GM12878 (cell line): ENCODE results near the gene LCE3E. TPM values are rescaled to one million over a fixed set of nuclear protein-coding genes. Genes with fewer than 3 reads are reported as not detected.

ENCODE experiments used
- ATAC-seq: fragments of 200-7000 bp; cut with Tn5 transposase; 3 replicates; pipeline ENCODE4 v1.9.1; 2020; ENCODE audit warnings: mild to moderate bottlenecking, moderate library complexity
- Bru-seq: library from RNA; stranded (reverse); fragments of 400-500 nt; gene quantifications from one replicate; lab custom pipeline; 2021; lab: Mats Ljungman, UMichigan
- BruChase-seq, 2 experiments: library from RNA; stranded (reverse); fragments of 400-500 nt; gene quantifications; one replicate each; lab custom pipeline; 2021; lab: Mats Ljungman, UMichigan
- BruUV-seq: library from RNA; stranded (reverse); fragments of 400-500 nt; replicated peaks from 2 replicates; lab custom pipeline; 2021; lab: Mats Ljungman, UMichigan
- CTCF ChIA-PET: fragments of 300-600 bp; sonication (Branson Sonifier 250); formaldehyde crosslinking; extraction: SDS; loops from one replicate; lab custom pipeline; 2021; ENCODE audit warnings: inconsistent platforms; lab: Yijun Ruan, JAX
- POLR2A ChIA-PET: fragments of 350-600 bp; formaldehyde crosslinking; extraction: SDS; loops from one replicate; lab custom pipeline; 2021; ENCODE audit warnings: inconsistent platforms; lab: Charles Lee
- RAD21 ChIA-PET: fragments of 300-600 bp; sonication (Branson Sonifier 250); formaldehyde crosslinking; loops from one replicate; lab custom pipeline; 2023; ENCODE audit warnings: antibody characterized with exemption; ENCODE audit not compliant: unreplicated experiment; lab: Charles Lee
- SMC1A ChIA-PET: fragments of 300-600 bp; sonication (Branson Sonifier 250); formaldehyde crosslinking; loops from one replicate; lab custom pipeline; 2023; ENCODE audit not compliant: unreplicated experiment, uncharacterized antibody; lab: Charles Lee
- DNase-seq: peaks from one replicate; pipeline ENCODE4 v3.0.0-alpha.2; 2011; ENCODE audit warnings: low read depth, low spot score
- FAIRE-seq: peaks from 3 replicates; lab custom pipeline; 2011; peaks lifted over from hg19 to GRCh38; lab: Jason Lieb, UNC
- H2AFZ ChIP-seq: 2 replicates; pipeline ENCODE4 v1.6.0; 2011; ENCODE audit warnings: low read depth, low read length, control low read depth; ENCODE audit not compliant: control insufficient read depth
- H3K27ac ChIP-seq: 2 replicates; pipeline ENCODE4 v1.5.1; 2011; ENCODE audit warnings: control low read depth; ENCODE audit not compliant: control insufficient read depth, insufficient read depth
- H3K27me3 ChIP-seq, 2 experiments: replicated peaks in 1 of 2; 2 replicates each; pipeline versions ENCODE4 v1.6.0 to v1.6.1; 2011; ENCODE audit warnings: low read length in 1 of 2; ENCODE audit not compliant: control insufficient read depth in 2 of 2, insufficient read depth in 2 of 2
- H3K36me3 ChIP-seq, 2 experiments: 2 replicates each; pipeline ENCODE4 v1.5.1; 2011; ENCODE audit warnings: low read length in 1 of 2; ENCODE audit not compliant: control insufficient read depth in 2 of 2, insufficient read depth in 2 of 2
- H3K4me1 ChIP-seq: 2 replicates; pipeline ENCODE4 v1.6.1; 2011; ENCODE audit warnings: mild to moderate bottlenecking, low read length, moderate library complexity, mixed read lengths; ENCODE audit not compliant: control insufficient read depth, insufficient read depth
- H3K4me2 ChIP-seq: 2 replicates; pipeline ENCODE4 v1.6.0; 2011; ENCODE audit warnings: control low read depth; ENCODE audit not compliant: control insufficient read depth, insufficient read depth
- H3K4me3 ChIP-seq: fragments of 200-600 bp; sonication (generic); 2 replicates; pipeline ENCODE4 v1.5.1; 2016
- H3K79me2 ChIP-seq: 2 replicates; pipeline ENCODE4 v1.6.0; 2011; ENCODE audit warnings: low read length; ENCODE audit not compliant: control insufficient read depth, insufficient read depth
- H3K9ac ChIP-seq: 2 replicates; pipeline ENCODE4 v1.8.0; 2011; ENCODE audit warnings: low read length, control low read depth, mixed read lengths; ENCODE audit not compliant: control insufficient read depth, insufficient read depth
- H3K9me3 ChIP-seq: replicated peaks from 3 replicates; pipeline ENCODE4 v1.5.1; 2011; ENCODE audit warnings: mild to moderate bottlenecking, low read length; ENCODE audit not compliant: control insufficient read depth, insufficient read depth
- H4K20me1 ChIP-seq: 2 replicates; pipeline ENCODE4 v1.6.0; 2011; ENCODE audit not compliant: control insufficient read depth, insufficient read depth
- PAX5 ChIP-seq: IDR thresholded peaks from 2 replicates; pipeline ENCODE4 v1.6.1; 2011; ENCODE audit warnings: low read depth, low read length, borderline replicate concordance
- RCOR1 ChIP-seq: conservative IDR thresholded peaks from 2 replicates; pipeline ENCODE4 v1.6.1; 2012; ENCODE audit warnings: low read depth, low read length, improper control_type of control experiment
- USF2 ChIP-seq: IDR thresholded peaks from 2 replicates; pipeline ENCODE4 v1.6.1; 2011; ENCODE audit warnings: low read depth, low read length, improper control_type of control experiment, borderline replicate concordance
- YBX1 ChIP-seq: fragments of 450-650 bp; IDR thresholded peaks from 2 replicates; pipeline ENCODE4 v1.6.1; 2016; ENCODE audit warnings: antibody characterized with exemption
- WGBS: methylation state at CpG from one replicate; pipeline ENCODE4 v1.1.6; 2016; ENCODE audit warnings: low lambda C conversion rate; ENCODE audit not compliant: insufficient replicate concordance, insufficient coverage; ENCODE audit errors: missing lambda C conversion rate; 5-methylcytosine and 5-hydroxymethylcytosine counted together
- in situ Hi-C: fragments of 300-500 bp; cut with MboI; formaldehyde crosslinking; loops from 9 replicates; pipeline ENCODE4 v1.14.3; 2018; ENCODE audit warnings: mixed read lengths
- intact Hi-C: fragments of 100-400 bp; cut with micrococcal nuclease; formaldehyde crosslinking; loops from one replicate; pipeline ENCODE4 v1.14.2; 2022; ENCODE audit not compliant: unreplicated experiment
- long read RNA-seq, 2 experiments: library from polyadenylated mRNA; unstranded; transcript quantifications; one replicate each; pipeline ENCODE4 v2.0.0, GENCODE V29; 2019 to 2020
- polyA minus RNA-seq, 3 experiments: library from RNA; depleted of rRNA, polyadenylated mRNA; stranded (reverse); fragments of >200 nt; gene quantifications; 2 replicates each; pipeline ENCODE4 v1.2.3, GENCODE V29; 2011
- polyA plus RNA-seq, 11 experiments: library from polyadenylated mRNA; depleted of rRNA in 4 of 11; unstranded in 6 of 11; stranded (reverse) in 5 of 11; fragments of >200 nt; fragmentation: Nextera tagmentation in 4 of 11; fragmentation: Illumina TruSeq in 1 of 11; extraction: Ambion mirVana in 4 of 11; extraction: Trizol in 1 of 11; gene quantifications; 1 replicate in 1 of 11; 2 replicates in 10 of 11; pipeline versions ENCODE4 v1.2.1 to v1.2.3, GENCODE V29; 2011 to 2016; ENCODE audit warnings: inconsistent platforms in 2 of 11, missing spikeins in 2 of 11, low read depth in 1 of 11
- total RNA-seq, 4 experiments: library from RNA; depleted of rRNA in 3 of 4; stranded (reverse); fragments of >200 nt in 3 of 4; fragmentation: Illumina TruSeq in 1 of 4; extraction: Trizol in 1 of 4; gene quantifications; 2 replicates each; pipeline versions ENCODE4 v1.2.1 to v1.2.3, GENCODE V29; 2013 to 2021
- TF ChIP-seq, protein P1 (sequence below): fragments of 450-650 bp; IDR thresholded peaks from 2 replicates; pipeline ENCODE4 v1.6.1; 2014; ENCODE audit warnings: mild to moderate bottlenecking
- TF ChIP-seq, protein P2 (sequence below), 3 experiments: IDR thresholded peaks in 2 of 3; conservative IDR thresholded peaks in 1 of 3; 2 replicates each; pipeline ENCODE4 v1.5.1; 2011; ENCODE audit warnings: low read depth in 3 of 3, low read length in 3 of 3, mild to moderate bottlenecking in 3 of 3, control low read depth in 2 of 3, moderate library complexity in 2 of 3, inconsistent platforms in 1 of 3, mixed read lengths in 1 of 3; ENCODE audit not compliant: control insufficient read depth in 2 of 3, insufficient read depth in 1 of 3; ENCODE audit errors: extremely low read depth in 1 of 3

LCE3E gene, protein sequence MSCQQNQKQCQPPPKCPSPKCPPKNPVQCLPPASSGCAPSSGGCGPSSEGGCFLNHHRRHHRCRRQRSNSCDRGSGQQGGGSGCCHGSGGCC
- total RNA-seq (2013; cell fraction: nucleolus; rRNA removed), result not detected in 2 replicates
- total RNA-seq (2014; rRNA removed), result not detected in 2 replicates
- total RNA-seq (2014; rRNA removed; fragmentation: Illumina TruSeq; extraction: Trizol), result not detected in 2 replicates
- total RNA-seq (2021), result not detected in 2 replicates
- not detected for polyA plus RNA-seq (2011; ENCODE audit: low read depth)
- not detected in 2 replicates for polyA plus RNA-seq (2011; rRNA removed)
- not detected in 2 replicates for polyA plus RNA-seq (2011; cell fraction: cytosol; rRNA removed)
- polyA plus RNA-seq (2011; cell fraction: nucleus; rRNA removed), result not detected in 2 replicates
- polyA plus RNA-seq (2012), result not detected in 2 replicates
- not detected in 2 replicates for polyA plus RNA-seq (2014; fragmentation: Illumina TruSeq; extraction: Trizol)
- polyA plus RNA-seq (2014; fragmentation: Nextera tagmentation; extraction: Ambion mirVana), result not detected
- polyA plus RNA-seq (2014; rRNA removed), result not detected in 2 replicates
- polyA plus RNA-seq (2016; fragmentation: Nextera tagmentation; extraction: Ambion mirVana), result not detected
- not detected in 2 replicates for polyA minus RNA-seq (2011; rRNA and poly(A)+ RNA removed)
- polyA minus RNA-seq (2011; cell fraction: cytosol; rRNA and poly(A)+ RNA removed), result not detected in 2 replicates
- polyA minus RNA-seq (2011; cell fraction: nucleus; rRNA and poly(A)+ RNA removed), result not detected in 2 replicates
- Bru-seq, nascent RNA, result not detected
- BruChase-seq, experiment 1, labeled RNA remaining after a 6-hour chase, result not detected
- BruChase-seq, experiment 2, labeled RNA remaining after a 2-hour chase, result not detected
- long read RNA-seq, experiment 1, result 0 reads
- long read RNA-seq, experiment 2, result 0 reads

DNA sequence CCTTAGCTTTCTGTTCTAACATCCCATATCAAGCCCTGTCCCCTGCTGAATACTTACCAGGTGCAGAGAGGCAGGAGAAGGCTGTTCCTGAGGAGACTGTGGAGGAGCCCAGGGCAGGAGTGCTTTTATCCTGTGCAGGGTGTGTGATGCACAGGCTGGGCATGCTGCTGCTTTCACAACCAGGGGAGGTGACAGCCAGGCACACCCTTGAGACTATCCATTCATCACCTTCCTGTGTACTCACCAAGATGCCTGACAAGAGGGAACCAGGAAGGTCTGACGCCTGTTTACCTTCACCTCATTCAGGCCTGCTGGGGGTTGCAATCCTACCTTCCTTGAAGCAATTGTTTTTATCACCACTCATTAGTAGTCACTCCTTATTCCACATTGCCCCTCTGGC lies at the start of gene LCE3E:
Gene LCE3E, minus strand, starts transcription at position 100 of the 400 bp plus-strand sequence. CDS start 572 bp downstream, outside the sequence.
- H2AFZ ChIP-seq, result no peak within 1 kb of the TSS
- no peak within 1 kb of the TSS for H3K4me3 ChIP-seq
- no peaks in the 10 kb centered on the region for H3K36me3 ChIP-seq
- H3K27me3 ChIP-seq, result no peaks in the 10 kb centered on the region
- no peaks in the 10 kb centered on the region for H3K79me2 ChIP-seq
- 47% methylated on average over 1 of the region's 1 CpG for WGBS
- TF ChIP-seq USF2, result no peak
- TF ChIP-seq, protein P1, sequence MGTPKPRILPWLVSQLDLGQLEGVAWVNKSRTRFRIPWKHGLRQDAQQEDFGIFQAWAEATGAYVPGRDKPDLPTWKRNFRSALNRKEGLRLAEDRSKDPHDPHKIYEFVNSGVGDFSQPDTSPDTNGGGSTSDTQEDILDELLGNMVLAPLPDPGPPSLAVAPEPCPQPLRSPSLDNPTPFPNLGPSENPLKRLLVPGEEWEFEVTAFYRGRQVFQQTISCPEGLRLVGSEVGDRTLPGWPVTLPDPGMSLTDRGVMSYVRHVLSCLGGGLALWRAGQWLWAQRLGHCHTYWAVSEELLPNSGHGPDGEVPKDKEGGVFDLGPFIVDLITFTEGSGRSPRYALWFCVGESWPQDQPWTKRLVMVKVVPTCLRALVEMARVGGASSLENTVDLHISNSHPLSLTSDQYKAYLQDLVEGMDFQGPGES, result no peak
- TF ChIP-seq YBX1, result no peak
- TF ChIP-seq, protein P2, sequence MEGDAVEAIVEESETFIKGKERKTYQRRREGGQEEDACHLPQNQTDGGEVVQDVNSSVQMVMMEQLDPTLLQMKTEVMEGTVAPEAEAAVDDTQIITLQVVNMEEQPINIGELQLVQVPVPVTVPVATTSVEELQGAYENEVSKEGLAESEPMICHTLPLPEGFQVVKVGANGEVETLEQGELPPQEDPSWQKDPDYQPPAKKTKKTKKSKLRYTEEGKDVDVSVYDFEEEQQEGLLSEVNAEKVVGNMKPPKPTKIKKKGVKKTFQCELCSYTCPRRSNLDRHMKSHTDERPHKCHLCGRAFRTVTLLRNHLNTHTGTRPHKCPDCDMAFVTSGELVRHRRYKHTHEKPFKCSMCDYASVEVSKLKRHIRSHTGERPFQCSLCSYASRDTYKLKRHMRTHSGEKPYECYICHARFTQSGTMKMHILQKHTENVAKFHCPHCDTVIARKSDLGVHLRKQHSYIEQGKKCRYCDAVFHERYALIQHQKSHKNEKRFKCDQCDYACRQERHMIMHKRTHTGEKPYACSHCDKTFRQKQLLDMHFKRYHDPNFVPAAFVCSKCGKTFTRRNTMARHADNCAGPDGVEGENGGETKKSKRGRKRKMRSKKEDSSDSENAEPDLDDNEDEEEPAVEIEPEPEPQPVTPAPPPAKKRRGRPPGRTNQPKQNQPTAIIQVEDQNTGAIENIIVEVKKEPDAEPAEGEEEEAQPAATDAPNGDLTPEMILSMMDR (IDR thresholded peaks at IDR 0.05 in 2 of 3, conservative IDR thresholded peaks at IDR 0.05 in 1 of 3; ENCODE audit: control insufficient read depth in 2 of 3, extremely low read depth in 1 of 3, insufficient read depth in 1 of 3, low read depth in 3 of 3, low read length in 3 of 3), result no peak
- no peak for TF ChIP-seq RCOR1
- no peak for TF ChIP-seq PAX5
- SMC1A ChIA-PET, result interaction anchor here (0.6 to 0.8 kb wide), 2 partner anchors 13 to 54 kb away, joined by 3 read pairs; no protein-coding TSS in a partner anchor
- in situ Hi-C loops (no loop called here), intact Hi-C loops (no loop called here)
- H3K9me3 ChIP-seq, result peaks cover 2% of the 10 kb centered on the region; the same call in 1 of the 3 replicates
- CTCF ChIA-PET, result no interaction called here
- ATAC-seq, result no peak
- FAIRE-seq, result no peak
- RAD21 ChIA-PET, result no interaction called here
- BruUV-seq, result no TSS peak
- H4K20me1 ChIP-seq, result no peaks in the 10 kb centered on the region
- no peak for DNase-seq
- H3K4me1 ChIP-seq, result no peaks in the 10 kb centered on the region
- POLR2A ChIA-PET, result no interaction called here
- no peak within 1 kb of the TSS for H3K27ac ChIP-seq
- H3K9ac ChIP-seq, result no peak within 1 kb of the TSS
- no peak within 1 kb of the TSS for H3K4me2 ChIP-seq
